HG03378 (cell line): ENCODE measurements around the gene HDX.
A peak's percentile ranks its signal among the peaks of the same experiment; 100 is the strongest.
"Not testable (repeated sequence)": the region's sequence is repeated elsewhere in the genome, so short reads cannot be mapped to it uniquely, and the experiment has no call there.

Experiments used
- ATAC-seq: cut with Tn5 transposase; IDR thresholded peaks from one replicate; pipeline ENCODE4 v1.9.1; 2021; ENCODE audit warnings: mild to moderate bottlenecking, moderate library complexity; ENCODE audit not compliant: unreplicated experiment

HDX gene

GRCh38 chrX:84339507-84340364, 162.5 kb downstream of the HDX start:
- ATAC-seq = peak; percentile 68

DNA sequence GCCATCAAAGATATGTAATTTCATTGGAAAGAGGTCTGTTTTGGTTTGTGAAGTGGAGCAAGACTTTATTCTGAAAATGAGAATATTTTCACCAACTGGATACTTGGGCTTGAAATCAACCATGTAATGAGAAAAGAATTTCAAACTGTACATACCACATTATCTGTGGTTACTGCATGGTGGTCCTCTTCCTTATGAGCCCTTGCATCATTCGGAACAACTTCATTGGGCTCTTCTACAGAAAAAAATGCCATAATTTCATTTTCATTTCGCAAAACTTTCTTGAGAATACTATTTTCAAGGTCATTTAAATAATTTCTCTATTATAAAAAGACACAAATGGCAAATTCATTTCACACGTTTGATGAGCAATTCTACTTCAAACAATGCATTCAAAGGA, 165.6 kb downstream of the HDX start:
- ATAC-seq = no peak

DNA sequence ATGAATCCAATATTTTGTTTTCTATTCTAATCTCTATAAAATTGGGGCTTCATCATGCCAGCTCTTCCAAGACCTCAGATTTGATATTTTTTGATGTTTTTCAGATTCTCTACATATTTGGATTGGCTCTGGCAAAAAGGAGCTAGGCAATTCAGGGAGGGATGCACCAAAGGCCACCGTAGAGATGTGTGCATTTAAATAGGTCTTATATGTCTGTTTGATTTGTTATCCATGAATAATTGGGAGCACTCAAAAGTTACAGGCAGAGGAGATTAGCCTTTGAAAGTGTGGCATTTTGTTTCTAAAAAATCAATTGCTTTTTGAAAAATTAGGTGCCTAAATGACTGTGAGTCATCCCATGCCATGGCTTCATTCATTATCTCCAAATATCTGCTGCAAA, 167.1 kb downstream of the HDX start:
- ATAC-seq = no peak

GRCh38 chrX:84322083-84322827, 180.0 kb downstream of the HDX start:
- no peak for ATAC-seq

DNA sequence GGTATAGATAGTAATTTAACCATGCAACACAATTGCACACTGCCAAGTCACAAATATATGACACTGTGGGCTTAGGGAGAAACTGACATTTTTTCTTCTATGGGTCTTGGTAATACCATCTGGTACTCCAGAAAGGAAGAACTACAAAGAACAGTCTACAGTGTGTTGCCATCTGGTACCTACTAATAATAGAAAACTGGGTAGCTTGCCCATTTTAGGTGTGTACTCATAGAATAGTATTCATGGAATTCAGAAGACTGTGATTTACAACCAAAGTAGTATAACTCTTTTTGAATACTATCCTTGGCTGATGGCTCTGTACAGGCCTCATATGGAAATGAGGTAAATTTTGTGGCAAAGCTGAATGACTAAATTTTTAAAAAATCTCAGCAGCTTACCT, 181.6 kb downstream of the HDX start:
- ATAC-seq = no peak

GRCh38 chrX:84320023-84320422, 182.2 kb downstream of the HDX start:
- no peak for ATAC-seq

DNA sequence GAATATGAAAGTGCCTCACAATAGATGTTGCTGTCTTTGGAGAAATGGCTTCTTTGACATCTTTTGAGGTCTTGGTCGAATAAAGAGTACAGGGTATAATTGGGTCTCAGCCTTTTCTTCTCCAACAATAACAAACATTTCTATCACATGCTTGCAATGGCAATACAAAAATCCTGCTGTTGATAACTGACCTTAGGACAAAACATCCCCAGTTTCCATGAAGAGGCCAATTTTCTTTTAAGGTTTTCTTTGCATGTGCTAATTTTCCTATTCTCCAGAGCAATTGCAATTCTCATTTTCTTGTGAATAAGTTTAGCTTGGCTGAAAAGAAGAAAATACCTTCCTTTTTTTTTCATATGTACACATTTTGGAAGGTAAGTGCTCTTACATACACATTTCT, 183.6 kb downstream of the HDX start:
- no peak for ATAC-seq

DNA sequence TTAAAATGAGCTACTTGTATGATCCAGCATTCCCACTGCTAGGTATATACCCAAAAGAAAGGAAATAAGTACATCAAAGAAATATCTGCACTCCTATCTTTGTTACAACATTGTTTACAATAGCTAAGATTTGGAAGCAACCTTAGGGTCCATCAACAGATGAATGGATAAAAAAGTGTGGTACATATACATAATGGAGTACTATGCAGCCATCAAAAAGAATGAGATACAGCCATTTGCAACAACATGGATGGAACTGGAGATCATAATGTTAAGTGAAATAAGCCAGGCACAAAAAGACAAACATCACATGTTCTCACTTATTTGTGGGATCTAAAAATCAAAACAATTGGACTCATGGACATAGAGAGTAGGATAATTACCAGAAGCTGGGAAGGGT, 186.3 kb downstream of the HDX start:
- not testable (repeated sequence) for ATAC-seq
